ENCODE measurements around the gene MICAL2. TPM values are rescaled to one million over a fixed set of nuclear protein-coding genes. Genes with fewer than 3 reads are reported as not detected.

Gene MICAL2
- total RNA-seq, 1 donor from 2014 or later: 0.27 TPM

GRCh38 chr11:12086271-12087074 is 23.9 kb upstream of the MICAL2 start:
- H3K9me3 Mint-ChIP-seq: peaks cover 2% of the 10 kb centered on the region
- peaks cover 7% of the 10 kb centered on the region for H3K4me1 Mint-ChIP-seq
- no peak for ATAC-seq (ENCODE audit: low read depth)
- DNase-seq: no peak
- H3K36me3 Mint-ChIP-seq (ENCODE audit: low read depth): no peaks in the 10 kb centered on the region
- H3K27ac Mint-ChIP-seq: no peak overlapping the region
- H3K4me3 Mint-ChIP-seq: no peak overlapping the region
- intact Hi-C loops (cut with micrococcal nuclease): no loop called here
- POLR2A ChIA-PET: no interaction called here
- CTCF ChIA-PET: no interaction called here
- peaks cover 2% of the 10 kb centered on the region for H3K27me3 Mint-ChIP-seq
- no peak for TF ChIP-seq CTCF (IDR thresholded peaks at IDR 0.05)

DNA sequence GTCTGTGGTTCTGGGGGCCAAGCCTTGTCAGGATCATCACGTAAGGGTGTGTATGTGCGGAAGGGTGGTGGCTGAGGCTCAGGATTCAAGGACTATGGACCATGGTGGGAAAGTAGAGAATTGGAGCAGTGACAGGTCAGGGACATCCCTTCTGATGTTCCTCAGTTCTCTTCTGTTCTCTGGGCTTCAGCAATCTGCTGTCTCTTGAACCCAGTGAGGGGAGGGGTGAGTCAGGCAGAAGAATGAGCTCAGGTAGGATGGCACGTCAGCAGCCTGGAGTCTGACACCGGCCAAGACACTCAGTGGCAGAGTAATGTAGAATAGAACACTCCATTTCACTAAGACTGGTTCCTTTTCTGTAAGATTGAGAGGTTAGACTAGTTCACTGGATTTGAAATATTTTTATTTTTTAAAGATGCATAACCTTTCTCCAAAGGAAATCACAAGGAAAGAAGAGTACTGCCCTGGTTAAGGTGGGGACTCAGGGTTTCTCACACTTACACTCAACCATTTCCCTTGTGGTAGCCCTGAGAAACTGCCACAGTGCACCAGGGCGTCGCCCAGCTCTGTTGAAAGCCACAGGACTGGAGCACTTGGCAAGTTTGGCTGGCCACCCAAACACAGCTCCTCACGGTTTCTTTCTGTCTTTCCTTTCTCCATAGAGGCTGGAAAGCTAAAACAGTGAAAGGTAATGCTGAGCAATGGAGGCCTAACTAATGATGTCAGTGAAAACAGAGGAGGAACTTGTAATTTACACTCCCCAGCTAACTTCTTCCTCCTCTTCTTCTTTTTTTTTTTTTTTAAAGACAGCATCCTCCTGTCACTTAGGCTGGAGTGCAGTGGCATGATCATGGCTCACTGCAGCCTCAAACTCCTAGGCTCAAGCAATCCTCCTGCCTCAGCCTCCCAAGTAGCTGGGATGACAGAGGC is 23.1 kb upstream of the MICAL2 start:
- DNase-seq (no peak), ATAC-seq (ENCODE audit: low read depth) (no peak)
- H3K4me3 Mint-ChIP-seq: no peak overlapping the region
- CTCF ChIA-PET: no interaction called here
- H3K9me3 Mint-ChIP-seq: peaks cover 2% of the 10 kb centered on the region
- peaks cover 2% of the 10 kb centered on the region for H3K27me3 Mint-ChIP-seq
- H3K36me3 Mint-ChIP-seq (ENCODE audit: low read depth): no peaks in the 10 kb centered on the region
- intact Hi-C loops (cut with micrococcal nuclease): no loop called here
- peaks cover 7% of the 10 kb centered on the region for H3K4me1 Mint-ChIP-seq
- POLR2A ChIA-PET: no interaction called here
- no peak overlapping the region for H3K27ac Mint-ChIP-seq
- no peak for TF ChIP-seq CTCF (IDR thresholded peaks at IDR 0.05)

DNA sequence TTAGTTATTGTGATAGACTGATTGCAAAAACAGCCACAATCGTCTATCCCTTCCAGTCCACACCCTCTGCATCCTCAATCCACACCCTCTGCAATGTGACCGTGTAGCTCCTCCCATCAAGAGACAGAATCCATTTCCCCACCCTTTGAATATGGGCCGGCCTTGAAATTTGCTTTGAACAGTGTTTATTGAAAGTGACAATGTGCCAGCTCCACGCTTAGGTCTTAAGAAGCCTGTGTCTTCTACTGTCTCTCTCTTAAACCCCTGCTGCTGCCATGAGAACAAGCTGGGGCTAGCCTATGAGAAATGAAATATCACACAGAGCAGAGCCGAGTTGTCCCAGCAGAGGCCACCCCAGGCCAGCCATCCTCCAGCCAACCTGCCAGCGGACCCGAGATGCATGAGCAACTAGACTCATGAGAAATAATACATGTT is 22.3 kb upstream of the MICAL2 start:
- CTCF ChIA-PET: no interaction called here
- DNase-seq (no peak), ATAC-seq (ENCODE audit: low read depth) (no peak)
- H3K4me3 Mint-ChIP-seq: no peak overlapping the region
- H3K4me1 Mint-ChIP-seq: peaks cover 7% of the 10 kb centered on the region
- TF ChIP-seq CTCF (IDR thresholded peaks at IDR 0.05): no peak
- no peak overlapping the region for H3K27ac Mint-ChIP-seq
- POLR2A ChIA-PET: no interaction called here
- peaks cover 2% of the 10 kb centered on the region for H3K9me3 Mint-ChIP-seq
- H3K36me3 Mint-ChIP-seq (ENCODE audit: low read depth): no peaks in the 10 kb centered on the region
- intact Hi-C loops (cut with micrococcal nuclease): no loop called here
- H3K27me3 Mint-ChIP-seq: peaks cover 7% of the 10 kb centered on the region

DNA sequence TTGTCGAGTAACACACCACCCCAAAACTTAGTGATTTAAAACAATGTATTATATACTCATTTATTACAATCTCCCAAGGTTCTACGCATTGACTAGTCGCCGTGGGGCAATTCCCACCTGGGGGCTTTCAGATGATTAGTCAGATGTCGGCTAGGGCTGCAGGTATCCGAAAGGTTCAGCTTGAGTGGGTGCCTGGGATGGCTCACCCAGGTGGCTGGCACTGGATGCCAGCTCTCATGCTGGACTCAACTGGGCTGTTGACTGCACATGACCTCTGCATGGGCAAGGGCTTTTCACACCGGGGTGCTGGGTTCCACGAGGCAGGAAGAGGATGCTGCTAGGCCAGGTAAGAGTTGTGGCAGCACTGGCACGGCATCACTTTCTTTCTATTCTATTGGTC is 21.9 kb upstream of the MICAL2 start:
- no peak for TF ChIP-seq CTCF (IDR thresholded peaks at IDR 0.05)
- H3K27me3 Mint-ChIP-seq: peaks cover 7% of the 10 kb centered on the region

DNA sequence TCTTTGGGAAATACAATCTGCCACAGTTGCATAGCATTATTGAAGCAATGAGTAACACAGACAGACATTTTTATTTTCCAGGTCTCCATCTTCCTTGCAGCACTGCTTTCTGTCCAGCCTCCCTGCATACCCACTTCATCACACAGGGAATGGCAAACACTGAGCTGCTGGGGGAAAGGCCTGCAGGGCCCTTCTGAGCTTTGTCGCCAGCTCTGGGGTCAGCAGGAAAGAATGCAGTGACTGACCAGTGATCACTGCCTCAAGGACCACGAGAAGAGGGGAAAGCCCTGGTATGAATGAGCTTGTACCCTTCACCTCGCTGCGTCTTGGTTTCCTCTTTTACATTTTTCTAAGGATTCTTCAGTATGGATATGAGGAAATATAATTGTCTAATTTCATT is 21.3 kb upstream of the MICAL2 start:
- Mint-ChIP-seq H3K4me1 (peaks cover 7% of the 10 kb centered on the region), H3K27ac (no peak overlapping the region), H3K27me3 (peaks cover 10% of the 10 kb centered on the region), H3K4me3 (no peak overlapping the region), H3K36me3 (ENCODE audit: low read depth) (no peaks in the 10 kb centered on the region), H3K9me3 (peaks cover 2% of the 10 kb centered on the region)
- ATAC-seq (ENCODE audit: low read depth) (no peak), DNase-seq (no peak)
- intact Hi-C loops (cut with micrococcal nuclease): no loop called here
- CTCF ChIA-PET: no interaction called here
- TF ChIP-seq CTCF (IDR thresholded peaks at IDR 0.05): no peak
- POLR2A ChIA-PET: no interaction called here

More for the DNA sequence above, 21.9 kb upstream of the MICAL2 start:
- POLR2A ChIA-PET: no interaction called here
- ATAC-seq (ENCODE audit: low read depth): no peak
- Mint-ChIP-seq H3K4me1 (peaks cover 7% of the 10 kb centered on the region), H3K9me3 (peaks cover 2% of the 10 kb centered on the region), H3K36me3 (ENCODE audit: low read depth) (no peaks in the 10 kb centered on the region), H3K27ac (no peak overlapping the region), H3K4me3 (no peak overlapping the region)
- CTCF ChIA-PET: no interaction called here
- no peak for DNase-seq
- intact Hi-C loops (cut with micrococcal nuclease): no loop called here

Measured in activated B cell treated with CpG ODN at 0.5 μM for 24 hours (primary cell).